ENCODE data around the gene STARD3NL.
"Not testable (repeated sequence)": the region's sequence is repeated elsewhere in the genome, so short reads cannot be mapped to it uniquely, and the experiment has no call there.

STARD3NL gene

DNA sequence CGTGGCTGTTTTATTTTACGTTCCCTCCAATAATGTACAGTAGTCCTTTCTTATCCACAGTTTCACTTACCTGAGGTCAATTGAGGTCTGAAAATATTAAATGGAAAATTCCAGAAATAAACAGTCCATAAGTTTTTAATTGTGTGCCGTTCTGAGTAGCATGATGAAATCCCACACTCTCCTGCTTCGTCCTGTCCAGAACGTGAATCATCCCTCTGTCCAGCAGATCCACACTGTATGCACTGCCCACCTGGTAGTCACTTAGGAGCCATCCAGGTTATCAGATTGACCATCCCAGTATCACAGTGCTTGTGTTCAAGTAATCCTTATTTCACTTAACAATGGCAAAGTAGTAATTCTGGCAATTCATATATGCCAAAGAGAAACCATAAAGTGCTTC is 46.3 kb downstream of the STARD3NL start:
- no peak for DNase-seq

- no peak for DNase-seq
Measured at GRCh38 chr7:38229386-38229785, 51.3 kb downstream of the STARD3NL start.

- DNase-seq = no peak
Measured at GRCh38 chr7:38229884-38230642, 52.0 kb downstream of the STARD3NL start.

DNA sequence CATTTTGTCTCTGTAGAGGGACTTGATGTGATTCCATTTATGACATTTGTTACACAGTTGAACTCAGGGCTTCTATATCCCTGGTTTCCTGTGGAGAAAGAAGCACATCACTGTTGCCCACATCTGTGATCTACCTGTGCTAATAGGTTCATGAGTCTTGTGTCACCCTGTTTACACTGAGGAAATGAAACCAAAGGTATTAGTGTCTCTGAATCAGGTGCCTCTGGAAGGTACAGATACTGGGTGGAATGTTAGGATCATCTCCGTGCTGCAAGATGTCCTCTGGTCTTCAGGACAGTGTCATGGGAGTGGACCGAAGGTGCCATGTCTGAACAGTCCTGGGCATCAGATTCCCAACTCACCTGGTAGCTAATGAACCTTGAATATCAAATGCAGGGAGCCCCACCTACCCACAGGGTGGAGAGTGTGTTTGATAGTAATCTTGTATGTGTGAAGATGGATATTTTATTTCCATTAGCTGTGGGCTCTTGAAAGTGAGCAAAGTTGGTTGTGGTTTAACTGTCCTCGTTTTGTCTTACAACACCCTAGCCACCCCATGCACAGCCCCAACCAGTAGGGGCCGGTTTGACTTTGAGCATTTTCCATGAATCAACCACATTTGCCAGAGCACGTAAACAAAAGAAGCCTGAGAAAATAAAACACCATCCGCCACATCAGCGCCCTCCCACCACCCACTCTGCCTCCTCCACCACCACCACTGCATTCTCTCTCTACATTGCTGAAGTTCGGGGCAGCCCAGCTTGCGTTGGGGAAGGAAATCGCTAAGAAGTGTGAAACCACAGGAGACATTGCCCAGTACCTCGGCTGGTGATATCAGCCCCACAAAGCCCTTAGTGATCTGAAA is 54.7 kb downstream of the STARD3NL start:
- peak; percentile 78 for DNase-seq

DNA sequence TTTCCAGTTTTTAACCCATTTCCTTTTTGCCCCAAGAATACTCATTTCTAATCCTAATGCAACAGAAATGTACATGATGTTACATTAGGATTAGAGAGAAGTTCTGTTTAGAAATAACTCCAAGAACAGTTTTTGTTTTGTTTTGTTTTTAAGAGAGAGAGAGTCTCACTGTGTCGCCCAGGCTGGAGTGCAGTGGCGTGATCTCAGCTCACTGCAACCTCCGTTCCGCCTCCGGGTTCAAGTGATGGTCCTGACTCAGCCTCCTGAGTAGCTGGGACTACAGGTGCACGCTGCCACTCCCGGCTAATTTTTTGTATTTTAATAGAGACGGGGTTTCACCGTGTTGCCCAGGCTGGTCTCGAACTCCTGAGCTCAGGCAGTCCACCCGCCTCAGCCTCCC is 56.7 kb downstream of the STARD3NL start:
- DNase-seq = not testable (repeated sequence)

DNA sequence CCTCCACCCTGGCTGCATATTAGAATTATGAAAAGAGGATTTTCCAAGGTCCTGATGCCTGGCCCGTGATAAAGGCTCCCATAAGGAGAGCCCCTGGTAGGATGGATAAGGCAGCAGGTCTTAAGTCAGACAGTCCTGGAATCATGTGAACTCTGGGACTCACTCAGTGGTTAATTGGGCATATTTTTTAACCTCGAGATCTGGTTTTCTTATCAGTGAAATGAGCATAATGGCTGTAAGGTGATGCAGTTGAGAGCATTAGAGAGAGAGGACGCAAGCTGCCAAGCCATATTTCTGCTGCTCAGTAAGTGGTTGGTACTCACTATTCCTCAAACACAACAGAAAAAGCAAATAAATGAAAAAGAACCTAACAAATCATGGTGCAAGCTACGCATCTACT is 57.6 kb downstream of the STARD3NL start:
- DNase-seq = no peak

- not testable (repeated sequence) for DNase-seq
Measured at GRCh38 chr7:38239129-38239528, 61.1 kb downstream of the STARD3NL start.

DNA sequence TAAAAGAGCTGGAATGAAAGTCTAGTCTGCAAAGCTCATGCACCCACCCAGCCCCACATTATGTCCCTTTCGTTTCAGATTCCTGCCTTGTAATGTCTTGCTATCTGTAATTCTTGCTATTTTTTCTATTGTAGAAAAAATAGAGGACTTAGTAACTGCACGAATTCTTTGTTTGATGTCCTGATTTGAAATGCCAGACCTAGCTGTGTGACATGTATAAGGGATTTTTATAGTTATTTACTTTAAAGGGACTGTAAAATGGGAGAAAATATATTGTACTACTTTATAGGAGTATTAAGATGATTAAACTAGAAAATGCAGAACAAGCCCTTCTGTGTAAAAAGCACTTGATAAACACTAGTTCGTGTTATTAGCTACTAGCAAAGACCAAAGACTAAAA is 63.0 kb downstream of the STARD3NL start:
- DNase-seq = no peak

DNA sequence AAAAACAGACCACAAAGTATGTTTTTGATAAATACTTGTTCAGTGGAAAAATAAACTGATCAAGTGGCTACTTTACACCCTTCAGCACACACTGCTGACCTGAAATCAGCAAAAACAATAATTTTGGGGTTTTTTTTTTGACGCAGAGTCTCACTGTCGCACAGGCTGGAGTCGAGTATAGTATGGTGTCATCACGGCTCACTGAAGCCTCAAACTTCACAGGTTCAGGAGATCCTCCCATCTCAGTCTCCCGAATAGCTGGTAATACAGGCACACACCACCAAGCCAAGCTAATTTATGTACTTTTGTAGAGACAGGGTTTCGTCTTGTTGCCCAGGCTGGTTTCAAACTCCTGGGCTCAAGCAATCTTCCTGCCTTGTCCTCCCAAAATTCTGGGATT is 64.8 kb downstream of the STARD3NL start:
- no peak for DNase-seq

DNA sequence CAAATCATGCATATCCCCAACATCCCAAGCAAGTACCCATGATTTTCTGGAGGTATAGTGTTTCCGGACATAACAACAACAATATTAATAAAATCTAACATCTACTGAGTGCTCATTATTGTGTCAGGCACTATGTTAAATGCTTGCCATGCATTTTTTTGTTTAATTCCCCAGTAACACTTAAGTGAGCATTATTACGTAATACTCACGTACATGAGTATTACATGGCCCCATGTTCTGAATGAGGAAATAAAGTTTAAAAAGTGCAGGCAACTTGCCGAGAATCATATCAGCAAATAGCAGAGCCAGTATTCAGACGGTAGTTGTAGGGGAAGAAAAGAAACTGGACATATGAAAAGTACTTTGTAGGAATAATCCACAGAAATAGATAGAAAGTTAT is 65.3 kb downstream of the STARD3NL start:
- not testable (repeated sequence) for DNase-seq

- DNase-seq = no peak
Measured at GRCh38 chr7:38244516-38244915, 66.5 kb downstream of the STARD3NL start.

GRCh38 chr7:38245409-38245977 is 67.4 kb downstream of the STARD3NL start:
- no peak for DNase-seq

- no peak for DNase-seq
Measured at GRCh38 chr7:38248069-38248567, 70.1 kb downstream of the STARD3NL start.

DNA sequence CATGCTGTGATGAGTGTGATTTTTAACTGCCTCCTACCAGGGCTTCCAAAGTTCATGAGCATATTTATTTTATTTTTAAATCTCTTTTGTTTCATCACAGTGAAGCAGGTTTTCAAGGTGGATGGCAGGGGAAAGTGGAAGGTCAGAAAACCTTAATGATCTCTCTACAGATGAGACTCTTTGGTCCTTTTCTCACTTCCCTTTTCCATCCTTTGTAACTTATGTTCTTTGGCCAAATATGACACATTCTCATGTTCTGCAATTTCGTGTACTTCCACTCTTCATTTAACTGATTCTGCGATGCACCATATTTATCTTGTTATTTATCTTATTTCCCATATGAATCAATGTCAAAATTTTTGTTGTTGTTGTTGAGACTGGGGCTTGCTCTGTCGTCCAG is 71.8 kb downstream of the STARD3NL start:
- DNase-seq = not testable (repeated sequence)

DNA sequence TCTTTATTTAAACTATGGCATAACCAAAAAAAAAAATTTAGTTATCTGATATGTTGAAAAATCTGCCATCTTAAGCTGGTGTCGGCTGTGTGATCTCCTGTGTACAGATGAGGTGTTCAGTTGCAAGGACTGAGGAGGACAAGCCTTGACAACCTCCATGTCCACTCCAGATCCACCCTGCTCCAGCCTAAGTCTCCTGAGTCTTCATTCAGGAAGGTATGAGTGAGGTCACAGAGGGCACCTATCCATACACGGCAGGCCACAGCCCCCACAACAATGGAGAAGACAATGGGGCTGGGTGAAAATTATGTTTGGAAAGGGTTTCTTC is 79.3 kb downstream of the STARD3NL start:
- no peak for DNase-seq

DNA sequence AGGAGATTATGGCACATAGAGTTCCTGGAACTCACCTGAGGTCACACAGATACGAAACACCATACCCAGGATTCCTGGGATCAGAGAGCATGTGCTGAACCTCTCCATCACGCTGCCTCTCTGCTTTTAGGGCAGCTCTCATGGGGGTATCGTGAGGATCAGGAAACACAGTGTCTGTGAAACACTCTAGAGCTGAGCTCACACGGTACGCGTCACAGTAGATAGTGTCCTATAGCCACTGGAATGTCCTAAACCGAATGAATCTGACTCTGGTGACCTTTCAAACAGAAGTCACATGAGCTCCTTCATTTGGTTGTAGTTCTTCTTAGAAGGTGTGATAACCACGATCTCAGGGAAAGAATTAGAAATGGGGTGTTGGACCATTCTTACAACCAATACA is 81.1 kb downstream of the STARD3NL start:
- DNase-seq = not testable (repeated sequence)

- not testable (repeated sequence) for DNase-seq
Measured at GRCh38 chr7:38261601-38262000, 83.6 kb downstream of the STARD3NL start.

GRCh38 chr7:38262026-38262425 is 84.0 kb downstream of the STARD3NL start:
- DNase-seq = not testable (repeated sequence)

GRCh38 chr7:38262545-38262944 is 84.5 kb downstream of the STARD3NL start:
- DNase-seq = no peak

- not testable (repeated sequence) for DNase-seq
Measured at GRCh38 chr7:38263274-38263673, 85.2 kb downstream of the STARD3NL start.

DNA sequence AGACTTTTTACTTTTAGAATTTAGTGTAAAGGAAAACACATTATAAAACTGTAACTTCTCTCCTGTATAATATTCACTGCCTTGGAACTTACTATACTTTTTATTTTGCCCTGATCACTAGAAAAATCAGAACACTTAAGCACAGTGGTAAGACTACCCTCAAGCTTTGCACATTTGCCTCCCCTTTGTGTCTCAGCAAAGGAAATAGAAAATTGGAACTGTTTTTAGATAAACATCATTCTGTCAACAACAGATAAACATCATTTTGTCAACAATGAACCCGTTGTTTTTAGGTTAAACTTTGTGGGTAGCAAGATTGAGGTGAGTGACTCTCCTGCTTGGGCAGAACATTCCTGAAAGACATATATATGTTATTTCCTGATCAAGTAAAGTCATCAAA is 86.6 kb downstream of the STARD3NL start:
- not testable (repeated sequence) for DNase-seq

DNA sequence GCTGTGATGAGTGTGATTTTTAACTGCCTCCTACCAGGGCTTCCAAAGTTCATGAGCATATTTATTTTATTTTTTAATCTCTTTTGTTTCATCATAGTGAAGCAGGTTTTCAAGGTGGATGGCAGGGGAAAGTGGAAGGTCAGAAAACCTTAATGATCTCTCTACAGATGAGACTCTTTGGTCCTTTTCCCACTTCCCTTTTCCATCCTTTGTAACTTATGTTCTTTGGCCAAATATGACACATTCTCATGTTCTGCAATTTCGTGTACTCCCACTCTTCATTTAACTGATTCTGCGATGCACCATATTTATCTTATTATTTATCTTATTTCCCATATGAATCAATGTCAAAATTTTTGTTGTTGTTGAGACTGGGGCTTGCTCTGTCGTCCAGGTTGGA is 87.9 kb downstream of the STARD3NL start:
- not testable (repeated sequence) for DNase-seq

DNA sequence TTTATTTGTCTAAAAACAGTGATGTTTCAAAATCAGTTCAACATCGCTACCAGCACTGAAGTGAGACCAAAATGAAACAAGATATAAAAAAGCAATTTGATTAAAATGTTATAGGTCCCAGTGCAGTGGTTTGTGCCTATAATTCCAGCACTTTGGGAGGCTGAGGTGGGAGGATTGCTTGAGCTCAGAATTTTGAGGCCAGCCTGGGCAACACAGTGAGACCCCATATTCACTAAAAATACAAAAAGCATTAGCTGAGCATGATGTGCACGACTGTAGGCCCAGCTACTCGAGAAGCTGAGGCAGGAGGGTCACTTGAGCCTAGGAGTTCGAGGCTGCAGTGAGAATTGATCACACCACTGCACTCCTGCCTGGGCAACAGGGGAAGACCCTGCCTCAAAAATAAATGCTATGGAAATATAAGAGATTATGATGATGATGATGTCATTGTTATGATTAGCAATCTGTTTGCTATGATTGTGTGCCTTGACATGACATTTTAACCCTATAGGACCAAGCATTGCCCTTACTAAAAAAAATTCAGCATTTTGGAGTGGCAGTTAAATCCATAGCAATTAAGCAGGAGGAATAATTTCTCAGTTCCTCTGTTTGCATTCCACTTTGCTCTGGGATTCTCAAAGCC is 91.8 kb downstream of the STARD3NL start:
- DNase-seq = not testable (repeated sequence)
